Astrocyte of the cerebellum (primary cell): ENCODE measurements around the gene TFF1.

Source experiments
- DNase-seq: peaks from one replicate; pipeline ENCODE4 v3.0.0-alpha.2; 2011; ENCODE audit warnings: low read depth
- H3K4me3 ChIP-seq: 2 replicates; pipeline ENCODE4 v1.5.1; 2011; ENCODE audit warnings: mild to moderate bottlenecking, low read depth, low read length, moderate library complexity
- CTCF ChIP-seq: IDR thresholded peaks from 2 replicates; pipeline ENCODE4 v1.5.1; 2012; ENCODE audit warnings: low read length, low read depth, moderate library complexity, mild to moderate bottlenecking; ENCODE audit errors: missing control alignments
- in situ Hi-C: cut with HindIII; loops from 2 replicates; pipeline ENCODE4 v1.10.0; 2017; ENCODE audit warnings: low sequenced_read_pairs

Gene TFF1

GRCh38 chr21:42400525-42400924 is 34.2 kb upstream of the TFF1 start:
- no peak for DNase-seq
- in situ Hi-C loops: no loop called here
- TF ChIP-seq CTCF: no peak
- H3K4me3 ChIP-seq: no peak overlapping the region

DNA sequence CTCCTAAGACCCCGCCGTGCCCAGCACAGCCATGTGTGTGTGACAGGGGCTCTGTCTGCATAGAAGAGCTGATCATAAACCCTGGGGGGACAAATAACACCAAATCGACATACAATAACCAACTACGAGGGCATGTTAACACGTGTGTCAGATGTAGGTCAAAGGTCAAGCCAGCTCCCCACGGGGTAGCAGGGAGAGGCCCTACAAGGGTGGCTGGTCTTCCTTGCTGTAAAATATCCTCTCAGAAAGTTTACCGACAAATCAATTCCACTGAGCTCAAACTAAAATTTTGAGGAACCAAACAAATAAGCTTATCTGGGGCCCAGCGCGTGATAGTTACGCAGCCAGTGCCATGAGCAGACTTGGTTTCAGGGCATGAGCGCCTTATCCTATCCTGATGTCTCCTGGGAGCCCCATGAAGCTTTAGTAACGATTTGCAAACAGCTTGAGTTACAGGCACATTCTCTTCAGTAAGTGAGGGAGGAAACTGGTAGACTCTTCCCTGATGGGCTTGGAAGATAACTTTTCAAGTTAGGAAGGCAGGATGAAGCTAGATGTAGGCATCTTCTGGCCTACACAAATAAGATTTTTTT is 32.2 kb upstream of the TFF1 start:
- in situ Hi-C loops: no loop called here
- H3K4me3 ChIP-seq: no peak overlapping the region
- DNase-seq: no peak
- TF ChIP-seq CTCF: no peak

DNA sequence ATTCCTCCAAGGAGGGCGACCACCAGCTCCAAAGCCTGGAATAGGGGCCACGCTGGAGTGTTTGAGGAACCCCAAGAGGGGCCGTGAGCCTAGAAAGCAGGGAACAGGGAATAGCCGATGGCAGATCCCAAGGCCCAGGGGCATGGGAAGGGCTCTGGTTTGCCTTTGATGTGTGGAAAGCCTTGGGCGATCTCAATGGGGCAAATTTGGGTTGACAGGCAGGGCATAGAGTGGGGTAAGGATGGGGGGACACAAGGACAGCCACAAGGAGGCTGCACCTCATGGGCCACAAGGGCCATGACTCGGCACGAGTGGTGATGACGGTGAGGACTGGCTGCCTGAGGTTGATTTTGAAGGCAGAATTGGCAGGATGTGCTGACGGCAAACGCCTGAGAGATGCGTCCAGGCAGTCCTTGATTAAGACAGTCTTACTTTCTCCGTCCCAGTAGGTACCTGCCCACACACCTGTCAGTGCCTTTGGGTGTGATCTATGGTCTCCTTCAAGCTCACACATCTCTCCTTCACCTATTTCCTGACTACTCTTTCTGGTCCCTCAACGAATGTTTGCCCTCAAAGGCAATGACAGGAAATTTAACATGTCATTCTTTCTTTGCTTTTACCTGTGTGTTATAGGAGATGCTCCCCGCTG is 31.5 kb upstream of the TFF1 start:
- H3K4me3 ChIP-seq: no peak overlapping the region
- no peak for TF ChIP-seq CTCF
- no peak for DNase-seq
- in situ Hi-C loops: no loop called here

- no peak for TF ChIP-seq CTCF
- in situ Hi-C loops: no loop called here
- H3K4me3 ChIP-seq: no peak overlapping the region
- DNase-seq: no peak
Observed at GRCh38 chr21:42396799-42397745, 30.7 kb upstream of the TFF1 start.

GRCh38 chr21:42395905-42396651 is 29.7 kb upstream of the TFF1 start, which contains the start of gene TMPRSS3:
Gene TMPRSS3 (minus strand): TSS chr21:42396052. CDS start chr21:42395417, 635 bp downstream.
- DNase-seq: no peak
- TF ChIP-seq CTCF: no peak
- in situ Hi-C loops: no loop called here
- no peak within 1 kb of the TSS for H3K4me3 ChIP-seq

DNA sequence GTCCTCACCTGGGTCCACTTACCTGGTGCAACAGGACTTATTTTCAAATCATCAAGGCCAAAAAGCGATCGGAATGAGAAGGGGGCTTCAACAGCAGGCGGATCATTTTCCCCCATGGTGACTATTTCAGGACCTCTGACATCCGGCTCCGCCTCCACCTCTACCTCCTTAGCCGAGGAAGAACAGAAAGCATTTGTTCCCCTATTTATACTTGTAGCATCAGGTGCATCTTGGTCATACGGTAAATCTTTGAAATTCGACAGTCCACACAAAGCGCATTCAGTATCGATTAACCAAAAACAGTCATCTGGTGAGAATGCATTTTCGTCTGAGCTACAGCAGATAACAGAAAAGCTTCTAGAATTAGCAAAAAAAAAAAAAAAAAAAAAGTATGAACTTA is 29.0 kb upstream of the TFF1 start:
- DNase-seq: no peak
- no peak for TF ChIP-seq CTCF
- H3K4me3 ChIP-seq: no peak overlapping the region
- in situ Hi-C loops: no loop called here
